DOHH2 (cell line): ENCODE measurements around the gene MYCBP.

ENCODE experiments used
- EZH2phosphoT487 ChIP-seq: fragments of 200-600 bp; sonication (generic); IDR thresholded peaks from 2 replicates; pipeline ENCODE4 v1.6.1; 2017; ENCODE audit warnings: borderline replicate concordance, mild to moderate bottlenecking, antibody characterized with exemption, low read length, moderate library complexity, mixed read lengths
- TF ChIP-seq, protein P1 (sequence below): fragments of 200-600 bp; sonication (generic); IDR thresholded peaks from one replicate; pipeline ENCODE4 v1.5.1; 2014; ENCODE audit warnings: antibody characterized with exemption, mild to moderate bottlenecking, low read depth, low read length; ENCODE audit not compliant: poor library complexity, severe bottlenecking

DNA sequence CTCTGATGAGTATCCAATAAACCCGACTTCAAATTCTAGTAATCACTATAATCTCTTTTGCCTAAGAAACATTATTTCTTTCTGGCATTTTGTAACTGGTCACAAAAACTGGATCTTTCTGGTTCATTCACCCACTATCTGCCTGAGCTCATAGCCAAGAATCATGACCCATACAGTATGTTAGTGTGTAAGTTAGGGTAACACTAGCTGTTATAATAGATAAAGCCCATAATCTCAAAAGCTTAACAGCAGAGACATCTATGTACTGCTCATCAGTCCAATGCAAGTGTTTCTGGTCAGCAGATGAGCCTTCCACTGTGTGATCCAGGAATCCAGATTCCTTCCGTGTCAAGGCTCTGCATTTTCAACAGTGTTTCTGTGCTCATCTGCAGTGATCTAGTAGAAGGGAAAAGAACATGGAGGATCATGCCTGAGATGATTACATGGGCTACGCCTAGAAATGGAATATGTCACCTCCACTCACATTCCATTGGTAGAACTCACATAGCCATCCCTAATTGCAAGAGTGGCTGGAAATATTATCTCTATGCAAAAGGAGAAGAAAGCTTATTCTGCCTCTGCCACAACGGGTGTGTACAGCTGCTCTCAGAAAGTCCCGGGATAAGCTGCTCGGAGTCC is 41.3 kb downstream of the MYCBP start:
- TF ChIP-seq, protein P1, sequence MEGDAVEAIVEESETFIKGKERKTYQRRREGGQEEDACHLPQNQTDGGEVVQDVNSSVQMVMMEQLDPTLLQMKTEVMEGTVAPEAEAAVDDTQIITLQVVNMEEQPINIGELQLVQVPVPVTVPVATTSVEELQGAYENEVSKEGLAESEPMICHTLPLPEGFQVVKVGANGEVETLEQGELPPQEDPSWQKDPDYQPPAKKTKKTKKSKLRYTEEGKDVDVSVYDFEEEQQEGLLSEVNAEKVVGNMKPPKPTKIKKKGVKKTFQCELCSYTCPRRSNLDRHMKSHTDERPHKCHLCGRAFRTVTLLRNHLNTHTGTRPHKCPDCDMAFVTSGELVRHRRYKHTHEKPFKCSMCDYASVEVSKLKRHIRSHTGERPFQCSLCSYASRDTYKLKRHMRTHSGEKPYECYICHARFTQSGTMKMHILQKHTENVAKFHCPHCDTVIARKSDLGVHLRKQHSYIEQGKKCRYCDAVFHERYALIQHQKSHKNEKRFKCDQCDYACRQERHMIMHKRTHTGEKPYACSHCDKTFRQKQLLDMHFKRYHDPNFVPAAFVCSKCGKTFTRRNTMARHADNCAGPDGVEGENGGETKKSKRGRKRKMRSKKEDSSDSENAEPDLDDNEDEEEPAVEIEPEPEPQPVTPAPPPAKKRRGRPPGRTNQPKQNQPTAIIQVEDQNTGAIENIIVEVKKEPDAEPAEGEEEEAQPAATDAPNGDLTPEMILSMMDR = no peak
- TF ChIP-seq EZH2phosphoT487 = no peak
